Epithelial cell of esophagus (primary cell): ENCODE measurements around the gene UBASH3A.

Source experiments
- DNase-seq: peaks from one replicate; pipeline ENCODE4 v3.0.0; 2010; ENCODE audit warnings: low read depth
- H3K4me3 ChIP-seq: 2 replicates; pipeline ENCODE4 v1.5.1; 2011; ENCODE audit warnings: mild to moderate bottlenecking, low read length, control low read depth
- CTCF ChIP-seq: IDR thresholded peaks from 2 replicates; pipeline ENCODE4 v1.5.1; 2011; ENCODE audit warnings: low read depth, mild to moderate bottlenecking, low read length, control low read depth, inconsistent platforms; ENCODE audit not compliant: insufficient read depth; ENCODE audit errors: missing control alignments

Gene UBASH3A

GRCh38 chr21:42486072-42486471, 82.4 kb downstream of the UBASH3A start:
- no peak for DNase-seq
- H3K4me3 ChIP-seq: no peak overlapping the region
- TF ChIP-seq CTCF: no peak

GRCh38 chr21:42486531-42486930, 82.8 kb downstream of the UBASH3A start:
- H3K4me3 ChIP-seq: no peak overlapping the region
- DNase-seq: peak; percentile 80
- no peak for TF ChIP-seq CTCF

GRCh38 chr21:42489006-42489563, 85.4 kb downstream of the UBASH3A start:
- no peak overlapping the region for H3K4me3 ChIP-seq
- DNase-seq: no peak
- TF ChIP-seq CTCF: no peak

GRCh38 chr21:42489991-42490390, 86.3 kb downstream of the UBASH3A start:
- no peak for TF ChIP-seq CTCF
- DNase-seq: no peak
- H3K4me3 ChIP-seq: no peak overlapping the region

- H3K4me3 ChIP-seq: no peak overlapping the region
- no peak for TF ChIP-seq CTCF
- DNase-seq: no peak
These were observed 87.0 kb downstream of the UBASH3A start for GRCh38 chr21:42490720-42491119.

GRCh38 chr21:42491328-42491727, 87.6 kb downstream of the UBASH3A start:
- DNase-seq: no peak
- H3K4me3 ChIP-seq: no peak overlapping the region
- no peak for TF ChIP-seq CTCF

- TF ChIP-seq CTCF: no peak
- H3K4me3 ChIP-seq: no peak overlapping the region
- no peak for DNase-seq
These were observed 88.5 kb downstream of the UBASH3A start for GRCh38 chr21:42492201-42492600.
